Ovary (tissue), 3 donors: ENCODE results near the gene STARD6.

Source experiments
- CTCF ChIP-seq, 3 donors: fragments of 450-650 bp in 2 of 3; fragments of 200-600 bp in 1 of 3; IDR thresholded peaks; one replicate each; pipeline versions ENCODE4 v1.5.1 to v1.8.0; 2016 to 2022; ENCODE audit warnings: antibody characterized with exemption in 3 of 3, mild to moderate bottlenecking in 1 of 3
- EP300 ChIP-seq: sonication (generic); formaldehyde crosslinking; IDR thresholded peaks from one replicate; pipeline ENCODE4 v1.6.1; 2017; ENCODE audit warnings: antibody characterized with exemption
- POLR2A ChIP-seq: fragments of 450-650 bp; IDR thresholded peaks from one replicate; pipeline ENCODE4 v1.6.1; 2017; ENCODE audit warnings: antibody characterized with exemption, mild to moderate bottlenecking, moderate library complexity
- donor health status: DM: no; HTN: no; CAD: no.

- no peak for TF ChIP-seq CTCF (IDR thresholded peaks at IDR 0.05)
- TF ChIP-seq POLR2A, result no peak
- no peak for TF ChIP-seq EP300
These were observed 36.1 kb upstream of the STARD6 start for GRCh38 chr18:54393648-54394294.
